Measurements from ENCODE around the gene IZUMO4. TPM values are rescaled to one million over a fixed set of nuclear protein-coding genes. Genes with fewer than 3 reads are reported as not detected.

The IZUMO4 gene
- total RNA-seq, 4 donors from 2014 or later: 3.0 to 11.4 (median 3.2) TPM; not detected in 1

DNA sequence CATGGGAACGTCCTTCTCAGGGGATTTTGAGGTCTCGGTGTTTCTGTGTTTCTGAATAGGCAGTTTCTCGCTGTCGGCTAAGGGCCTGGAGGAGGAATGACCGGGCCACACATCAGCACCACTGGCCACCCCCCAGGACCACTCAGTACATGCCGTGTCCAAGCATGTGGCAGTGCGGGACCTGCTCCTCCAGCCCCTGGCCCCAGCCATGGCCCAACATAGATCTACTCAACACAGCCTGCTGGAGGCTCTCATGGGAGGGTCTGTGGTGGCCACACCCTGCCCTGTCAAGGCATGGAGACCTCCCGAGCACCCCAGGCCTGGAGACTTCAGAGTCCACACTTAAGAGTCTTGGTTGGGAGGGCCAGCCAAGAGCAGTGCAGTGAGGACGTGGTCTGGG, 17.5 kb downstream of the IZUMO4 start:
- no peak for DNase-seq
- Histone ChIP-seq H3K9me3 (no peaks in the 10 kb centered on the region), H3K36me3 (peaks cover 87 to 100% (median 93%) of the 10 kb centered on the region in 3 donors), H3K4me3 (no peak overlapping the region), H3K4me1 (no peaks in the 10 kb centered on the region), H3K27me3 (no peaks in the 10 kb centered on the region), H3K27ac (peak overlapping the region in 1 of 4 donors; percentile 13)
- intact Hi-C loops (cut with DNase I): no loop called here
- TF ChIP-seq, protein P1, sequence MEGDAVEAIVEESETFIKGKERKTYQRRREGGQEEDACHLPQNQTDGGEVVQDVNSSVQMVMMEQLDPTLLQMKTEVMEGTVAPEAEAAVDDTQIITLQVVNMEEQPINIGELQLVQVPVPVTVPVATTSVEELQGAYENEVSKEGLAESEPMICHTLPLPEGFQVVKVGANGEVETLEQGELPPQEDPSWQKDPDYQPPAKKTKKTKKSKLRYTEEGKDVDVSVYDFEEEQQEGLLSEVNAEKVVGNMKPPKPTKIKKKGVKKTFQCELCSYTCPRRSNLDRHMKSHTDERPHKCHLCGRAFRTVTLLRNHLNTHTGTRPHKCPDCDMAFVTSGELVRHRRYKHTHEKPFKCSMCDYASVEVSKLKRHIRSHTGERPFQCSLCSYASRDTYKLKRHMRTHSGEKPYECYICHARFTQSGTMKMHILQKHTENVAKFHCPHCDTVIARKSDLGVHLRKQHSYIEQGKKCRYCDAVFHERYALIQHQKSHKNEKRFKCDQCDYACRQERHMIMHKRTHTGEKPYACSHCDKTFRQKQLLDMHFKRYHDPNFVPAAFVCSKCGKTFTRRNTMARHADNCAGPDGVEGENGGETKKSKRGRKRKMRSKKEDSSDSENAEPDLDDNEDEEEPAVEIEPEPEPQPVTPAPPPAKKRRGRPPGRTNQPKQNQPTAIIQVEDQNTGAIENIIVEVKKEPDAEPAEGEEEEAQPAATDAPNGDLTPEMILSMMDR (IDR thresholded peaks at IDR 0.05): no peak
- no peak for TF ChIP-seq POLR2A (IDR thresholded peaks at IDR 0.05)
- 93 to 100% methylated on average over 4 to 6 of the region's 9 CpGs for WGBS, 2 donors

DNA sequence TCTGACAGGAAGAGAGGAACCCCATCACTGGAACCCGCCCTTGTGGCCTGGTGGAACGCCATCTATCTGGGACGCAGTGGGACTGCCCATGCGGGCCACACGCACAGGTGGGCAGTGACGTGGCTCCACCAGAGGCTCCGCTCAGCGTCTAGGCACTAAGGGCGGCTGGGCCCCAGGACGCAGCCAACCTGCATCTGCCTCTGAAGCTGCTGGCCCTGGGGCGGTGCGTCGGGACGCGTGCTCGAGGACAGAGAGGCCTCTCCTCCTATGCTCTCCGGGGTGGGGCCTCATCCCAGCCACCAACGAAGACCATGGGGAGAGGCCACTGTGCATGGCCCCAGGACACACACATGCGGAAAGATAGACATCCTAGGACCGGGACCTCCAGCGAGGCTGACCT, 18.1 kb downstream of the IZUMO4 start:
- no peak overlapping the region for H3K4me3 ChIP-seq
- no peaks in the 10 kb centered on the region for H3K9me3 ChIP-seq
- H3K4me1 ChIP-seq: no peaks in the 10 kb centered on the region
- WGBS, 2 donors: 80 to 85% methylated on average over 1 to 5 of the region's 21 CpGs
- DNase-seq: no peak
- H3K36me3 ChIP-seq: peaks cover 83 to 100% (median 91%) of the 10 kb centered on the region in 3 donors
- H3K27me3 ChIP-seq: no peaks in the 10 kb centered on the region
- TF ChIP-seq, protein P1 (IDR thresholded peaks at IDR 0.05): no peak
- no peak for TF ChIP-seq POLR2A (IDR thresholded peaks at IDR 0.05)
- intact Hi-C loops (cut with DNase I): no loop called here
- H3K27ac ChIP-seq: no peak overlapping the region

DNA sequence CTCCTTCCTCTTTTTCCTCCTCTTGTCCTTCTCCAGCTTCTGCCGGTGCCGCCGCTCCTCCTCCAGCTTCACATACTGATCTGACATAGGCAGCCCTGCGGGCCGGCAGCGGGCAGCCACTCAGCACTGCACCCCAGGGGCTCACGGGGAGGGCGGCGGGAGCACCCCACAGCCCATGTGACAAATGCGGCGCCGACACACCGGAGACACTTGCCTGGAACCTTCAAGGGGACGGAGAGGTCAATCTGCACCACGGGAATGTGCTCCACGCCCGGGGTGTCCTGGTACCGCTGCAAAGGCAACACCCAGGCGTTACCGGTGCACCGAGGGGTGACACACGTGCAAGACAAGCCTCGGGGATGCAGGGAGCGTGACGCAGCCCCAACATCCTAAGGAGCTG, 18.6 kb downstream of the IZUMO4 start:
- peaks cover 83 to 100% (median 91%) of the 10 kb centered on the region in 3 donors for H3K36me3 ChIP-seq
- WGBS, 2 donors: 87 to 92% methylated on average over 6 to 13 of the region's 25 CpGs

DNA sequence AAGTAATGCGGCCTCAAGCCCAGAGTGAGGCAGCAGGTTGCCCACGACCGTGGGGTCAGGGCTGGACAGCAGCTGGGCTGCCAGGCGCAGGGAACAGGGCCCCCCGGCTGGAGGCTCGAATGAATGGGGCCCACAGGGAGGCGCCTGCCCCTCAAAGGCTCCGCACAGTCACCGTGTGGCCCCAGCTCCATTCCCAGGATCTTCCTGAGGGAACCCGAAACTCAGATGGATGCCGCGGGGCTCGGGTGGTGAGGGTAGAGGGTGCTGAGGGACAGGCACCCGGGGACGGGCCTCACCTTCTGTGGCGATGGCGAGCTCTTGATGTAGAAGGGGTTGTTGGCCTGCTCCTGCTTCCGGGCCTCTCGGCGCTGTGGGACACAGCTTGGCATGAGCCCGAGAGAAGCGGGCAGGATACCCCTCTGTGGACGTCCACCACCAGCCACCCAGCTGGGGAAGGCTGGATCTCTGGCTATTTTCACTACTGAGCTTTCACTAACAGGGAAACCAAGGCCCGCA, 19.3 kb downstream of the IZUMO4 start:
- 91 to 94% methylated on average over 9 to 20 of the region's 24 CpGs for WGBS, 2 donors
- TF ChIP-seq, protein P1 (IDR thresholded peaks at IDR 0.05): no peak
- TF ChIP-seq POLR2A (IDR thresholded peaks at IDR 0.05): no peak
- Histone ChIP-seq H3K27me3 (no peaks in the 10 kb centered on the region), H3K27ac (no peak overlapping the region), H3K9me3 (no peaks in the 10 kb centered on the region), H3K4me3 (no peak overlapping the region), H3K36me3 (peaks cover 83 to 100% (median 91%) of the 10 kb centered on the region in 3 donors), H3K4me1 (no peaks in the 10 kb centered on the region)
- intact Hi-C loops (cut with DNase I): no loop called here
- DNase-seq: no peak

More for the DNA sequence above, 18.6 kb downstream of the IZUMO4 start:
- TF ChIP-seq, protein P1 (IDR thresholded peaks at IDR 0.05): no peak
- TF ChIP-seq POLR2A (IDR thresholded peaks at IDR 0.05): no peak
- no peak for DNase-seq
- Histone ChIP-seq H3K27me3 (no peaks in the 10 kb centered on the region), H3K4me1 (no peaks in the 10 kb centered on the region), H3K4me3 (no peak overlapping the region), H3K9me3 (no peaks in the 10 kb centered on the region), H3K27ac (no peak overlapping the region)
- intact Hi-C loops (cut with DNase I): no loop called here

DNA sequence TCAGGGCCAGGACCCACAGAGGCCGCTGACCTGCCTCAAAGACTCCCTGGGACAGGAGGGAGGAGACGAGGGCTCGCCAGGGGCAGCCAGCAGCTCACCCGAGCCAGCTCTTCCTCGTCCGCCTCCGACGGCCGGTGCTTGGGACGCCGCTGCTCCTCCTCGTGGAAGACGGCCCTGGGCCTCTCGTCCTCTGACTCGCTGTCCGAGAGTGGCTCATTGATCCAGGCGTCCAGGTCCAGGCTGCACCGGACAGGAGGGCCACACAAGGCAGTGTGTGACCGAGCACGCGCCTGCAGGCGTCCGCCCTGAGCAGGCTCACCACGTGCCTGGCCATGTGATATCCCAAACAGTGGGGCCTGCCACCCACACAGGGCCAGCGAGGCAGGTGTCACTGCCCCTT, 19.8 kb downstream of the IZUMO4 start:
- Histone ChIP-seq H3K4me1 (no peaks in the 10 kb centered on the region), H3K4me3 (no peak overlapping the region), H3K27ac (no peak overlapping the region), H3K36me3 (peaks cover 82 to 100% (median 91%) of the 10 kb centered on the region in 3 donors), H3K9me3 (no peaks in the 10 kb centered on the region), H3K27me3 (no peaks in the 10 kb centered on the region)
- intact Hi-C loops (cut with DNase I): no loop called here
- 80% methylated on average over 1 to 2 of the region's 25 CpGs for WGBS, 2 donors
- no peak for DNase-seq
- TF ChIP-seq, protein P1 (IDR thresholded peaks at IDR 0.05): no peak
- no peak for TF ChIP-seq POLR2A (IDR thresholded peaks at IDR 0.05)

Measured in esophagus squamous epithelium (tissue), 5 donors.